Stimulated activated naive CD4-positive, alpha-beta T cell (primary cell): ENCODE results near the gene TEX10.
"Not testable (repeated sequence)": the region's sequence is repeated elsewhere in the genome, so short reads cannot be mapped to it uniquely, and the experiment has no call there.

Source experiments
- DNase-seq, 6 experiments: peaks; one replicate each; lab custom pipeline; 2025; lab: John Stamatoyannopoulos, UW

The TEX10 gene

GRCh38 chr9:100352727-100353505 lies at the start of gene TEX10:
Gene TEX10, minus strand, starts transcription at chr9:100352942. Its CDS starts 3,579 bp downstream, at chr9:100349363.
- peak; percentile 75 to 88 (median 80) for DNase-seq

- no peak for DNase-seq
These were observed 48.3 kb upstream of the TEX10 start for GRCh38 chr9:100401042-100401441.

- DNase-seq, result no peak
These were observed 45.0 kb upstream of the TEX10 start for GRCh38 chr9:100397529-100398266.

GRCh38 chr9:100396769-100397168 lies 44.0 kb upstream of the TEX10 start:
- no peak for DNase-seq

GRCh38 chr9:100394816-100395215 lies 42.1 kb upstream of the TEX10 start:
- no peak for DNase-seq

- no peak for DNase-seq
These were observed 41.4 kb upstream of the TEX10 start for GRCh38 chr9:100394032-100394695.

- not testable (repeated sequence) for DNase-seq
These were observed 40.2 kb upstream of the TEX10 start for GRCh38 chr9:100392989-100393388.

GRCh38 chr9:100379862-100380261 lies 27.1 kb upstream of the TEX10 start:
- DNase-seq, result no peak

GRCh38 chr9:100377015-100377414 lies 24.3 kb upstream of the TEX10 start:
- DNase-seq, result no peak

- no peak for DNase-seq
These were observed 22.9 kb upstream of the TEX10 start for GRCh38 chr9:100375658-100376057.

GRCh38 chr9:100372648-100373047 lies 19.9 kb upstream of the TEX10 start:
- no peak for DNase-seq

- DNase-seq, result no peak
These were observed 17.5 kb upstream of the TEX10 start for GRCh38 chr9:100370064-100370723.

GRCh38 chr9:100368672-100369071 lies 15.9 kb upstream of the TEX10 start:
- DNase-seq, result no peak

- DNase-seq, result no peak
These were observed 13.4 kb upstream of the TEX10 start for GRCh38 chr9:100366121-100366520.

GRCh38 chr9:100364013-100364412 lies 11.3 kb upstream of the TEX10 start:
- DNase-seq, result no peak

GRCh38 chr9:100359057-100359456 lies 6.3 kb upstream of the TEX10 start:
- DNase-seq, result no peak

GRCh38 chr9:100357501-100357900 lies 4.8 kb upstream of the TEX10 start:
- DNase-seq, result no peak

GRCh38 chr9:100355561-100355960 lies 2.8 kb upstream of the TEX10 start:
- no peak for DNase-seq

- DNase-seq, result no peak
These were observed 1.5 kb upstream of the TEX10 start for GRCh38 chr9:100354121-100354800.

- DNase-seq, result peak in 4 of 6 experiments; percentile 20 to 44 (median 24)
These were observed 478 bp downstream of the TEX10 start for GRCh38 chr9:100352201-100352726.

GRCh38 chr9:100351508-100351907 lies 1.2 kb downstream of the TEX10 start:
- no peak for DNase-seq
